Measurements from ENCODE around the gene PHYHIPL.

PHYHIPL gene

DNA sequence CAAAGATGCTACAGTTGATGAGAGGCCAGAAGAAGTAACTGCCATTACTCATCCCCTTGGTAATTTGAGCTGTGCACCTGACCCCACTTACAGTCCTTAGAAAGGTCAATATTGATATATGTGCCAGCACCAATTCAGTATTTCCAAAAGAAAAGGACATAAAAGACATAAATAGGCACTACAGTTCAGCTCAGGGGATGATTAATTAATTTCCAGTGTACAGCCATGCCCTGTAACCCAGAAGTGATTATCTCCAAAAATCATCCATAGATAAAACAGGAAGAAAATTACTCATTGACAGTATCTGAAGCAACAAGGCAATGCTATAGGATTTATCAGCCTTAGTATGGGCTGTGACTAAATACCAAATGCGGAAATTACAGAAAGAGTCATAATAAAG, 82.4 kb downstream of the PHYHIPL start:
- no peak for DNase-seq

GRCh38 chr10:59265141-59265540, 88.7 kb downstream of the PHYHIPL start:
- DNase-seq, result no peak

GRCh38 chr10:59266321-59266720, 89.9 kb downstream of the PHYHIPL start:
- no peak for DNase-seq

DNA sequence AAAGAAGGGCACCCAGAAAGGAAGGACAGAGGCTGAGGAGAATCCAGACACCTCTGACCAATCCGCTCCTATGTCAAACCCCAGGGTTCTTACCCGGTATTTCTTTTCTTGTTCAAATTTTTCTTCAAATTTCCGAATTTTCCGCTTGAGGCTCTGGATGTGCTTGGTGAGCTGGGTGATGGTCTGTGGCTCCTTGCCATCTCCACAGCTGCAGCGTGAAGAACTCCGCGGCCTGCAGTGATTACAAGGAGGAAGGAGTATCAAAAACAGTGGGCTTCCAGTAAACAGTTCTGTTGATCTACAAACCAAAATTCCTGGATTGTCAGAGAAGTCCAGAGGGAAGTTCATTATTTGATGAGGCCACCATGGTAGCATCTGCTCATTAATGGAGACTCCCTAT, 92.0 kb downstream of the PHYHIPL start:
- no peak for DNase-seq

- no peak for DNase-seq
Observed at GRCh38 chr10:59269651-59270050, 93.2 kb downstream of the PHYHIPL start.

DNA sequence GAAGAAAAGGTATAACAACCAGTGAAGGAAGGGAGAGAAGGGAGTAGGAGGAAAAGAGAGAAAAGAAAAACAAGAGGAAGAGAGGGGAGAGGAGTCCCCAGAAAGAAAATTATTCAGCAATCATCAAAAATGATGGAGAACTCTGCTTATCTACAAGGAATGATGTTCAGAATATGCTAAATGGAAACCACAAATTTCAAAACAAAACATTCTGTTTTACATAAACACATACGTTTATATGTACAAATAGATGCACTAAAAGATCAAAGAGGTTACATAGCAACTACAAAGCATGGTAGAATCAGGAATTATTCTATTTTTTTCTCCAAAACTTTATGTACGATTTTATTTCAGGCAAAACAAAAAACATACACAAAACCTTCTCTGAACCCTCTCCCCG, 94.0 kb downstream of the PHYHIPL start:
- DNase-seq, result no peak

DNA sequence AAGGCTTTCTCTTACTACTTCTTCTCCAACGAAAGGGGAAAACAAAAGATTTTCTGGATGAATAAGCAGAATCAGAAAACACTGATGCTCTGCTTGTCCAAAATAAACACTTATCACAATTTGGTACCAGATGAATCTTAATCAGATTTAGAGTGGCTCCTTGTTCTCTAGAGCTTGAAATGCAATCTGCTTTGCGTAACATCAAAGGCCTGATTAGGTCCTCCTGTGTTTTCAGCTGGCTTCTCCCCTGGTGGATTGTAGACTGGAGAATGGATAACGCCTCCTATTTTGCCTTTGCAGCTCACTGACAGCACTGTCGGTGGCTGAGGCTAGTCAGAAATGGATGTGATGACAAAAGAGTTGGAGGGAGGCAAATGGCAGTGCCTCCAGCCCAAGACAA, 94.7 kb downstream of the PHYHIPL start:
- no peak for DNase-seq

- DNase-seq, result no peak
Observed at GRCh38 chr10:59272061-59272460, 95.6 kb downstream of the PHYHIPL start.

DNA sequence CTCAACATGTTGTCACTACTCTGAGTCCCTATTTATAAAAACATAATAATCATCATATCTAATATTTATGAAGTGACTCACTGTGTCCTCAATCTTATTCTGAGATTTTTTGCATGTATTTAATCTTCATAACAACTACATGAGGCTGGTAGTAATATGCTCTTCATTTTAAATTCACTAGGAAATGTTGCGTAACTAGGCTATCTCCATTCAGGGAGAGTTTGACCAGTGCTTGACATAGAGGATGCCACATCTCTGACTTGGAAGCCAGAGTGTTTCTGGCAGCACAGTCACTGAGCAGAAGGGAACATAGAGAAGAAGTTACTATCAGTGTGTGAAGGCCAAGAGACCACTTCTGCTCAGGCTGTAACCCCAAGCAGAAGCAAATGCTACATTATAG, 97.0 kb downstream of the PHYHIPL start:
- no peak for DNase-seq

DNA sequence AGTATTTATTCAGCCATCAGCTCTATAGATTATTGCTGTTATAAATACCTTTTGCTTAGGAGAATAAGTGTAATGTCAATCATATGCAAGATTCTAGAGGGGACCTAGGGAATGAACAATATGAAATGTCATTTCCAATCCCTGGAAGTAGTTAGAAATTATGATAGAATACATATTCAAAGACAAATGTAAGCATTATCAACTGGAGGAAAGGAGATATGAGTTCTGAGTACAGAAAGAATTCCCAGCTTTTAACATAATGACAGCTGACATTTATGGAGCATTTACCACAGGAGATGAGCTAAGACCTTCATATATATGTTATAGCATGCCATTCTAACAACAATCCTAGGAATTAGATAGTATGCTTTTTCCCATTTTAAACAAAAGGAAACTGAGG, 99.7 kb downstream of the PHYHIPL start:
- no peak for DNase-seq

- DNase-seq, result no peak
Observed at GRCh38 chr10:59276919-59277318, 100.5 kb downstream of the PHYHIPL start.

- DNase-seq, result no peak
Observed at GRCh38 chr10:59279476-59279875, 103.0 kb downstream of the PHYHIPL start.

DNA sequence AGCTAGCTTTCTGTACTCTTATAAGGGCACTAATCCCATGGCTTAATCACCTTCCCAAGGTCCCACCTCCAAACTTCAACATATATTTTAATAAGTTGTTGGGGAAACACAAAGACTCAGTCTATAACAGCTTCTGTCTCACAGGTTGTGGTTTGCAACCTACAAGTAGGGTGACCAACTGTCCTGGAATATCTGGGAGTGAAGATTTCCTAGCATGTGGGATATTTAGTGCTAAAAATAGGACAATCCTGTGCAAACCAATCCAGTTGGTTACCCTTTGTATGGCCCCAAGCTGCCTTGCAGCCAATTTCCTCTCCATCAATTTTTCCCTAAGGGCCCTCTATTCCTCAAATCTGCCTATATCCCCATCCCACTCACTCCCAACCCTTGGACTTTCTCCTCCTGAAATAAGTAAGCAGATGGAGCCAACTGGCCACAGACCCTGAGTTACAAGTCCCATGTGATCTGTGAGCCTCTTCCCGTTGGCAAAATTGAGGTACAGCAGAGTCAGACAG, 103.6 kb downstream of the PHYHIPL start:
- DNase-seq, result no peak

DNA sequence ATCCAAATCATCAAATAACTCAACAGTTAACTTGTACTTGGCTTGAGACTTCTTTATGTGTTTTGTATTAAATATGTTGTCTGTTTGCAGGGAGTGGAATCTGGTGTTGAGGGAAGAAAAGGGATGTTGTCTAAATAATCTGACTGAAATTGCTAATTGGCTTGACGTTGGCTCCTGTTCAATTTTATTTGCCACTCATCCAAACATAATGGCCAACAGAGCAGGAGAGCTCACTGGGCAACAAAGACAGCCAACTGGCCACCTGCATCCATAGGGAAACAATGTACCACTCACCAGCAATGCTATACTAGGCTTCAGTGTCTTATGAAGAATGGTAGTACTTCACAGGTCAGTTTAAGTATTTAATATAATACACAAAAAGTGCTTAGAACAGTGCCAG, 105.4 kb downstream of the PHYHIPL start:
- no peak for DNase-seq

GRCh38 chr10:59283456-59284091, 107.1 kb downstream of the PHYHIPL start:
- peak; percentile 33 to 59 for DNase-seq

DNA sequence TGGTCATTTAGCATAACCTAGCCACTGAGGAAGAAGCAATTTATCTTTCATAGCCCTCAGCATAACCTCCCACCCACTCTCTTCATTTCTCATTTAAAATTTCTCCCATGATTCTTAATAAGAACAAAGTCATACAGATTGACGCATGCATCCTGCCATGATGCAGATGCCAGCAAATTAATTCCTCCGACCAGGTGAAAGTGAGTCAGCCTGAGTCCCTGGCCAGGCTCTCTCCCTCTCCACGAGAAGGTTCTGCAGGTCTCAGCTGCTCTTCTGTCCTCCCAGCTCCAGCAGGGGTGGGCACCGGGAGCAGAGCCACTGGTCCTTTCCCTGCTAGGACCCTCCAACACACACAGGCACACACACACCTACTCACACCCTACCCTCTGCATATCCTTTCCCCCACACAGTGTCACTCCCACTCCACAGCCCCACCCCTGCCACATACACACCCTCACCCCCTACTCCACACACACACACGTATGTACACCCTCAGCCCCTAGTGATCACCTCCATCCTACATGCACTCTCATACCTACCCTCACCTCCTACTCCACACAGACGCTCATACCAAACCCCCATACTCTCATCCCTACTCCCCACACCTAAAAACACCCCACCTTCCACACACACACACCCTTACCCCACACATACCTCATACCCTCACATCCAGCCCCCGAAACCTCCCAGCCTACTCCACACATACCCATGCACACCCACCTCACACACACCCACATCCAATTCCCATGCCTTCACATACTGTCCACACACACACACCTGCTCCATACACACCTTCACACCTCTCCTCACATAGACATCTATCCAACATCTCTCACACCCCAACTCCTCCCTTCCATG, 107.9 kb downstream of the PHYHIPL start:
- no peak for DNase-seq

DNA sequence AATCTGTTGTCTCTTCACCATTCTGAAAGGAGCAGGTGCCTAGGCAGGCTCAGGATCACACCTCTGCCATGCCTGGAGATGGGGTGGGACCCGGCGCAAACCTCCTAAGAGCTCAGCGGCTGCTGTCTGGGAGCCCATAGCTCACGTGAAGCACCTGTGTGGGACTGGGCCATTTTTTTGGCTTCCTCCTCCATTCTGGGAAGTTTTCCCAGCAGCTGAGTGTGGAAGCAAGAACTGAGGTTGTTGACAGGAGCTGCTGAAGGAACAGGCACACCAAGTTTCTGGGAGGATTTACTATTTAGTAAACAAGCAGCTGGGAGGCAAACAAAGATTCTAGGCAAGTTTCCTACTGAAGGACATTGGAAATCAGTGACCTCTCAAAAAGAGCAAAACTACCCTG, 108.6 kb downstream of the PHYHIPL start:
- DNase-seq, result no peak

- DNase-seq, result no peak
Observed at GRCh38 chr10:59285848-59286247, 109.4 kb downstream of the PHYHIPL start.

DNA sequence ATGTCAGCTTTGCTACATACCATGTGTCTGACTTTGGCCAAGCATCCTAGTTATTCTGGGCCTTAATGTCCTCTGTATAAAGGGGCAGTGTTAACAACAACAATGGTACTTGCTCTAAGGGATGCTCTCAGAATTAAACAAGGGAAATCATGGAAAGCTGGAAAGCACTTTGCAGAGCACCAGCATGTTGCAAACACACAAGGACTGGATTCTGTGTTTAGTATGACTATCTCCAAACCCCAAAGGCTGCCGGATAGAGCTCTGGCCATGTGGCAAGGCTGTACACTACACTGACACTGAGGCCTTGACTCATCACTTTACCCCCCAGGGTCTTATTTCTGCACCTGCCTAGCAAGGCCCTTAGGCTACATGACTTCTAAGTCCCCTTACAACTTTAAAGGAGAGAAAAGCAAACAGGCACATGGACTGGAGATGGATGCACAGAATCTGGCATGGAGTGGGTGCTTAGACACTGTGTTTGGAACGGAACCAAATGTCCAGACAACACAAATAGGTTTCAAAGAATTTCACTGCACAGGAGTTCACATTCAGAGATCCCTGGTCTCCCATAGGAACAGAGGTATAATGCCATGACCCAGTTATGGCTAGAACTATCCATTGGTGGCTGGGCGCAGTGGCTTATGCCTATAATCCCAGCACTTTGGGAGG, 111.3 kb downstream of the PHYHIPL start:
- no peak for DNase-seq

DNA sequence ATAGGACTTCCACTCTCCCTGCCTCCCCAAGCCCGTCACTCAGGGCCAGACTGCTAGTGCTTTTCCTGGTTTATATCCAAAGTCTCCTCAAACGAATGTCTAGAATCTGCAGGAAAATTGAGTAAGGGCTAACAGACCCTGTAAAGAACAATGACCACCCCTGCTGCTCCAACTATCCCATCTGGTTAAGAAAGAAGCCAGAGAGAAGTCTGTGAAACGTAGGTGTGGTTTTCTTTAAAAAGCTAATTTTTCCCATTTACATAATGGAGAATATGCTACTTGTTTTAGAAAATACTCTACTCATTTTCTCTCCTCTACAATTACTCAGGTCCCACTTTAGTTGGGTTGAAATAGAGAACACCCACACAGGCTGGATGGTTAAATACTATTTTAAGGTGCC, 113.4 kb downstream of the PHYHIPL start:
- DNase-seq, result no peak

DNA sequence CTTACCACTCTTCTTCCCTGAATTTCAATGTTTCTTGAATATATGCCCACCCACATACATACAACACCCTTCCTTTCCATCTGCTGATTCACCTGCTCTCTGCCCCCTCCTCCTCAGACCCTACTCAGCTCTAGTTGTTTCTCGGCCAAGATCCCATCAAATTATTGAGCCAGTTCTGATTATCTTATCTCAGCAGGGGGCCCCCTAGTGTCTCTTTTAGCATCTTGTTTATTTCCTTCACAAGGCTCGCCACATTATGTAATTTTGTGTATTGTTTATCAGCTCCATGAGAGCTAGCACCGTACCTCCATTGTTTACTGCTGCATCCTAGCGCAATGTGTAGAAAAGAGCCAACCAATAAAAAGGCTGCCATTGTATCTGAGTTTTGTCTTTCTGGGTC, 114.0 kb downstream of the PHYHIPL start:
- DNase-seq, result peak in 1 of 2 experiments; percentile 5
